Body of pancreas (tissue), 4 donors: ENCODE measurements around the gene ASCL5. TPM values are rescaled to one million over a fixed set of nuclear protein-coding genes. Genes with fewer than 3 reads are reported as not detected.

Source experiments
- ATAC-seq: fragments of 150-250 bp; one replicate; pipeline ENCODE4 v1.9.1; 2016
- DNase-seq, 4 donors: peaks; one replicate each; pipeline ENCODE4 v3.0.0-alpha.2; 2019
- H3K27ac ChIP-seq, 4 donors: fragments of 200-600 bp; sonication (generic); 1 replicate in 3 of 4; 2 replicates in 1 of 4; pipeline versions ENCODE4 v1.5.1 to v1.6.1; 2016 to 2019; ENCODE audit warnings: mild to moderate bottlenecking in 1 of 4, mixed read lengths in 1 of 4, moderate library complexity in 1 of 4
- H3K27me3 ChIP-seq, 2 donors: fragments of 200-600 bp; sonication (generic); one replicate each; pipeline ENCODE4 v1.6.0; 2016; ENCODE audit warnings: mild to moderate bottlenecking in 1 of 2
- H3K36me3 ChIP-seq, 2 donors: fragments of 200-600 bp; sonication (generic); replicated peaks in 1 of 2; 2 replicates each; pipeline ENCODE4 v1.5.1; 2016; ENCODE audit warnings: low read depth in 2 of 2; ENCODE audit not compliant: insufficient read depth in 1 of 2
- H3K4me1 ChIP-seq: fragments of 200-600 bp; sonication (generic); one replicate; pipeline ENCODE4 v1.6.0; 2016
- H3K4me3 ChIP-seq, 2 donors: fragments of 200-600 bp; sonication (generic); 1 replicate in 1 of 2; 2 replicates in 1 of 2; pipeline ENCODE4 v1.5.1; 2016 to 2019
- H3K9me3 ChIP-seq, 3 donors: fragments of 200-600 bp; sonication (generic); 1 replicate in 2 of 3; 2 replicates in 1 of 3; pipeline ENCODE4 v1.5.1; 2016
- CTCF ChIP-seq, 7 experiments: fragments of 450-650 bp in 4 of 7; fragments of 200-600 bp in 3 of 7; sonication (generic) in 3 of 7; IDR thresholded peaks; one replicate each; pipeline ENCODE4 v1.5.1; 2016 to 2019; ENCODE audit warnings: antibody characterized with exemption in 7 of 7
- POLR2A ChIP-seq, 3 donors: fragments of 450-650 bp; IDR thresholded peaks; one replicate each; pipeline ENCODE4 v1.6.1; 2016; ENCODE audit warnings: antibody characterized with exemption in 3 of 3, mild to moderate bottlenecking in 2 of 3
- whole genome bisulfite sequencing, 2 donors: methylation state at CpG; one replicate each; pipeline ENCODE4 v1.1.5; 2017; 5-methylcytosine and 5-hydroxymethylcytosine counted together
- intact Hi-C: fragments of 100-400 bp; cut with DNase I; formaldehyde crosslinking; loops from one replicate; pipeline ENCODE4 v1.15.1; 2023
- total RNA-seq, 2 donors: library from RNA; depleted of rRNA; stranded (reverse); fragments of >200 nt; gene quantifications; one replicate each; pipeline ENCODE4 v1.1.0, GENCODE V29; 2016

The ASCL5 gene
- total RNA-seq, 2 donors from 2014 or later, result 1.0 to 4.6 TPM

GRCh38 chr1:201111156-201111555, 15.8 kb downstream of the ASCL5 start:
- no peak for DNase-seq
- intact Hi-C loops, result no loop called here
- no peaks in the 10 kb centered on the region for H3K36me3 ChIP-seq
- no peak overlapping the region for H3K4me3 ChIP-seq
- no peaks in the 10 kb centered on the region for H3K27me3 ChIP-seq
- 87% methylated on average over 7 of the region's 7 CpGs for whole genome bisulfite sequencing, 2 donors
- no peaks in the 10 kb centered on the region for H3K9me3 ChIP-seq
- no peak overlapping the region for H3K27ac ChIP-seq
- TF ChIP-seq POLR2A (IDR thresholded peaks at IDR 0.05), result no peak
- no peak for TF ChIP-seq CTCF (IDR thresholded peaks at IDR 0.05)
- peaks cover 16% of the 10 kb centered on the region for H3K4me1 ChIP-seq
- ATAC-seq, result no peak

- no peak for DNase-seq
- WGBS, 2 donors, result 87 to 93% methylated on average over 5 of the region's 5 CpGs
- Histone ChIP-seq H3K36me3 (no peaks in the 10 kb centered on the region), H3K27ac (no peak overlapping the region), H3K27me3 (no peaks in the 10 kb centered on the region), H3K9me3 (no peaks in the 10 kb centered on the region), H3K4me1 (peaks cover 13% of the 10 kb centered on the region), H3K4me3 (no peak overlapping the region)
- TF ChIP-seq CTCF (IDR thresholded peaks at IDR 0.05) (no peak), POLR2A (IDR thresholded peaks at IDR 0.05) (no peak)
- ATAC-seq, result no peak
- intact Hi-C loops, result no loop called here
Measured at GRCh38 chr1:201110616-201111015, 16.4 kb downstream of the ASCL5 start.

GRCh38 chr1:201110138-201110537, 16.8 kb downstream of the ASCL5 start:
- Histone ChIP-seq H3K4me1 (peaks cover 8% of the 10 kb centered on the region), H3K36me3 (no peaks in the 10 kb centered on the region), H3K4me3 (no peak overlapping the region), H3K9me3 (no peaks in the 10 kb centered on the region), H3K27ac (no peak overlapping the region), H3K27me3 (no peaks in the 10 kb centered on the region)
- 78 to 84% methylated on average over 4 to 10 of the region's 10 CpGs for WGBS, 2 donors
- no peak for TF ChIP-seq CTCF (IDR thresholded peaks at IDR 0.05)
- no peak for TF ChIP-seq POLR2A (IDR thresholded peaks at IDR 0.05)
- no peak for ATAC-seq
- intact Hi-C loops, result no loop called here
- no peak for DNase-seq

- H3K4me3 ChIP-seq, result no peak overlapping the region
- H3K36me3 ChIP-seq, result no peaks in the 10 kb centered on the region
- WGBS, 2 donors, result 79% methylated on average over 1 of the region's 1 CpG; no CpG with 5 or more reads in 1 of the 2 donors
- no peak for DNase-seq
- intact Hi-C loops, result no loop called here
- no peak overlapping the region for H3K27ac ChIP-seq
- no peaks in the 10 kb centered on the region for H3K27me3 ChIP-seq
- H3K9me3 ChIP-seq, result no peaks in the 10 kb centered on the region
- TF ChIP-seq CTCF (IDR thresholded peaks at IDR 0.05) (no peak), POLR2A (IDR thresholded peaks at IDR 0.05) (no peak)
- no peak for ATAC-seq
- peaks cover 5% of the 10 kb centered on the region for H3K4me1 ChIP-seq
Measured at GRCh38 chr1:201109651-201110050, 17.3 kb downstream of the ASCL5 start.

- H3K9me3 ChIP-seq, result no peaks in the 10 kb centered on the region
- no peak for ATAC-seq
- no peaks in the 10 kb centered on the region for H3K27me3 ChIP-seq
- intact Hi-C loops, result no loop called here
- no peak overlapping the region for H3K4me3 ChIP-seq
- no peak for TF ChIP-seq POLR2A (IDR thresholded peaks at IDR 0.05)
- no peak for TF ChIP-seq CTCF (IDR thresholded peaks at IDR 0.05)
- H3K36me3 ChIP-seq, result no peaks in the 10 kb centered on the region
- H3K4me1 ChIP-seq, result peaks cover under 1% of the 10 kb centered on the region
- no peak overlapping the region for H3K27ac ChIP-seq
- no peak for DNase-seq
- WGBS, 2 donors, result 40 to 83% methylated on average over 1 of the region's 1 CpG
Measured at GRCh38 chr1:201108614-201109013, 18.4 kb downstream of the ASCL5 start.
